Colonic mucosa (tissue), 4 donors: ENCODE data around the gene STARD3. TPM values are rescaled to one million over a fixed set of nuclear protein-coding genes. Genes with fewer than 3 reads are reported as not detected.
A peak's percentile ranks its signal among the peaks of the same experiment; 100 is the strongest.

Source experiments
- DNase-seq: peaks from one replicate; pipeline ENCODE4 v3.0.0-alpha.2; 2020
- H3K27ac ChIP-seq: fragments of 200-600 bp; one replicate; pipeline ENCODE4 v1.8.0; 2021
- H3K27me3 ChIP-seq: fragments of 200-600 bp; one replicate; pipeline ENCODE4 v1.8.0; 2021
- H3K36me3 ChIP-seq: fragments of 200-600 bp; one replicate; pipeline ENCODE4 v1.8.0; 2021
- H3K4me1 ChIP-seq: fragments of 200-600 bp; one replicate; pipeline ENCODE4 v1.8.0; 2021; ENCODE audit warnings: mild to moderate bottlenecking
- H3K4me3 ChIP-seq: fragments of 200-600 bp; one replicate; pipeline ENCODE4 v1.8.0; 2021
- H3K9ac ChIP-seq, 2 donors: one replicate each; pipeline ENCODE4 v1.7.0; 2013; ENCODE audit warnings: control low read depth in 2 of 2, low read depth in 2 of 2, low read length in 2 of 2
- H3K9me3 ChIP-seq: fragments of 200-600 bp; one replicate; pipeline ENCODE4 v1.8.0; 2021
- intact Hi-C: fragments of 100-400 bp; cut with DNase I; formaldehyde crosslinking; loops from one replicate; pipeline ENCODE4 v1.14.1; 2022
- total RNA-seq, 2 donors: library from RNA; stranded (reverse); fragmentation: NEBNext Ultra II Directional in 1 of 2; extraction: Animal tissue kit (Norgen Biotek cat#: 25700) in 1 of 2; gene quantifications; one replicate each; pipeline ENCODE4 v1.2.1, GENCODE V29; 2021
- TF ChIP-seq, protein P1 (sequence below): fragments of 200-600 bp; IDR thresholded peaks from one replicate; pipeline ENCODE4 v1.8.0; 2022; ENCODE audit warnings: antibody characterized with exemption, mild to moderate bottlenecking
- donor health status: healthy.
- donor health status: DM: no; HTN: no; CAD: no.
- donor health status: DM: no; HTN: no; CAD: no.

STARD3 gene
- total RNA-seq, 2 donors from 2014 or later, result 30.0 to 41.3 TPM

DNA sequence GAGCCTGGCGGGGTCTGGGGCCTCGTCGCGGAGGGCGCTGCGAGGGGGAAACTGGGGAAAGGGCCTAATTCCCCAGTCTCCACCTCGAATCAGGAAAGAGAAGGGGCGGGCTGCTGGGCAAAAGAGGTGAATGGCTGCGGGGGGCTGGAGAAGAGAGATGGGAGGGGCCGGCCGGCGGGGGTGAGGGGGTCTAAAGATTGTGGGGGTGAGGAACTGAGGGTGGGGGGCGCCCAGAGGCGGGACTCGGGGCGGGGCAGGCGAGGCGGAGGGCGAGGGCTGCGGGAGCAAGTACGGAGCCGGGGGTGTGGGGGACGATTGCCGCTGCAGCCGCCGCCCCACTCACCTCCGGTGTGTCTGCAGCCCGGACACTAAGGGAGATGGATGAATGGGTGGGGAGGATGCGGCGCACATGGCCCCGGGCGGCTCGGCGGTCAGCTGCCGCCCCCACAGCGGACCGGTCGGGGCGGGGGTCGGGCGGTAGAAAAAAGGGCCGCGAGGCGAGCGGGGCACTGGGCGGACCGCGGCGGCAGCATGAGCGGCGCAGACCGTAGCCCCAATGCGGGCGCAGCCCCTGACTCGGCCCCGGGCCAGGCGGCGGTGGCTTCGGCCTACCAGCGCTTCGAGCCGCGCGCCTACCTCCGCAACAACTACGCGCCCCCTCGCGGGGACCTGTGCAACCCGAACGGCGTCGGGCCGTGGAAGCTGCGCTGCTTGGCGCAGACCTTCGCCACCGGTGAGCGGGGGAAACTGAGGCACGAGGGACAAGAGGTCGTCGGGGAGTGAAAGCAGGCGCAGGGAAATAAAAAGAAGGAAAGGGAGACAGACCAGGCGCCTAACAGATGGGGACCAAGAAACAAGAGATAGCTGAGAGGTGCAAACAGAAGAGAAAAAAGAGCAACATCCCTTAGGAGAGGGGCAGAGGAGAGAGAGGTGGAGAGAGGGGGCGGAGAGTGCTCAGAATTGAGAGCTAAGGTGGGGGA lies 31.3 kb downstream of the STARD3 start, which contains the start of gene PNMT:
Gene PNMT (plus strand): TSS at position 509 of the 980 bp plus-strand sequence. CDS start 23 bp downstream, at position 532.
- intact Hi-C loops, result loop anchor here (2.0 to 5.0 kb wide), 2 partner anchors 45 to 121 kb away; no protein-coding TSS in a partner anchor
- TF ChIP-seq, protein P1, sequence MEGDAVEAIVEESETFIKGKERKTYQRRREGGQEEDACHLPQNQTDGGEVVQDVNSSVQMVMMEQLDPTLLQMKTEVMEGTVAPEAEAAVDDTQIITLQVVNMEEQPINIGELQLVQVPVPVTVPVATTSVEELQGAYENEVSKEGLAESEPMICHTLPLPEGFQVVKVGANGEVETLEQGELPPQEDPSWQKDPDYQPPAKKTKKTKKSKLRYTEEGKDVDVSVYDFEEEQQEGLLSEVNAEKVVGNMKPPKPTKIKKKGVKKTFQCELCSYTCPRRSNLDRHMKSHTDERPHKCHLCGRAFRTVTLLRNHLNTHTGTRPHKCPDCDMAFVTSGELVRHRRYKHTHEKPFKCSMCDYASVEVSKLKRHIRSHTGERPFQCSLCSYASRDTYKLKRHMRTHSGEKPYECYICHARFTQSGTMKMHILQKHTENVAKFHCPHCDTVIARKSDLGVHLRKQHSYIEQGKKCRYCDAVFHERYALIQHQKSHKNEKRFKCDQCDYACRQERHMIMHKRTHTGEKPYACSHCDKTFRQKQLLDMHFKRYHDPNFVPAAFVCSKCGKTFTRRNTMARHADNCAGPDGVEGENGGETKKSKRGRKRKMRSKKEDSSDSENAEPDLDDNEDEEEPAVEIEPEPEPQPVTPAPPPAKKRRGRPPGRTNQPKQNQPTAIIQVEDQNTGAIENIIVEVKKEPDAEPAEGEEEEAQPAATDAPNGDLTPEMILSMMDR, result peak; percentile 49
- DNase-seq, result peak; percentile 78
- no peak within 1 kb of the TSS for H3K27ac ChIP-seq
- H3K4me1 ChIP-seq, result peaks cover 17% of the 10 kb centered on the region
- H3K27me3 ChIP-seq, result peaks cover 20% of the 10 kb centered on the region
- peak within 1 kb of the TSS; percentile 29 for H3K4me3 ChIP-seq
- H3K36me3 ChIP-seq, result no peaks in the 10 kb centered on the region
- H3K9me3 ChIP-seq, result no peaks in the 10 kb centered on the region
- H3K9ac ChIP-seq, result peak within 1 kb of the TSS; percentile 19 to 37

DNA sequence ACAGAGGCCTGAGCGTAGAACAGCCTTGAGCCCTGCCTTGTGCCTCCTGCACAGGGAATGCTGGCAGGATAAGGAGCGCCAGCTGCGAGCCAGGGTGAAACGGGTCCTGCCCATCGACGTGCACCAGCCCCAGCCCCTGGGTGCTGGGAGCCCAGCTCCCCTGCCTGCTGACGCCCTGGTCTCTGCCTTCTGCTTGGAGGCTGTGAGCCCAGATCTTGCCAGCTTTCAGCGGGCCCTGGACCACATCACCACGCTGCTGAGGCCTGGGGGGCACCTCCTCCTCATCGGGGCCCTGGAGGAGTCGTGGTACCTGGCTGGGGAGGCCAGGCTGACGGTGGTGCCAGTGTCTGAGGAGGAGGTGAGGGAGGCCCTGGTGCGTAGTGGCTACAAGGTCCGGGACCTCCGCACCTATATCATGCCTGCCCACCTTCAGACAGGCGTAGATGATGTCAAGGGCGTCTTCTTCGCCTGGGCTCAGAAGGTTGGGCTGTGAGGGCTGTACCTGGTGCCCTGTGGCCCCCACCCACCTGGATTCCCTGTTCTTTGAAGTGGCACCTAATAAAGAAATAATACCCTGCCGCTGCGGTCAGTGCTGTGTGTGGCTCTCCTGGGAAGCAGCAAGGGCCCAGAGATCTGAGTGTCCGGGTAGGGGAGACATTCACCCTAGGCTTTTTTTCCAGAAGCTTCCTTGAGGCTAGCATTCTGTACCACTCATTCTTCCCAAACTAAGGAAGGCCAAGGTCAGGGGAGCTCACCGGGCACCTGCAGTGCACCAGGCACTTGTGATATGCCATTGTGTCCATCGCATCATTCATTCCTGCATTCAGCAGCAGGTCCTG lies 33.2 kb downstream of the STARD3 start:
- Histone ChIP-seq H3K9me3 (no peaks in the 10 kb centered on the region), H3K27ac (no peak overlapping the region), H3K4me3 (no peak overlapping the region), H3K4me1 (peaks cover 4% of the 10 kb centered on the region), H3K27me3 (peaks cover 20% of the 10 kb centered on the region), H3K9ac (no peak overlapping the region), H3K36me3 (no peaks in the 10 kb centered on the region)
- intact Hi-C loops, result loop anchor here (2.0 to 5.0 kb wide), 2 partner anchors 47 to 123 kb away; no protein-coding TSS in a partner anchor
- TF ChIP-seq, protein P1, result no peak
- no peak for DNase-seq

DNA sequence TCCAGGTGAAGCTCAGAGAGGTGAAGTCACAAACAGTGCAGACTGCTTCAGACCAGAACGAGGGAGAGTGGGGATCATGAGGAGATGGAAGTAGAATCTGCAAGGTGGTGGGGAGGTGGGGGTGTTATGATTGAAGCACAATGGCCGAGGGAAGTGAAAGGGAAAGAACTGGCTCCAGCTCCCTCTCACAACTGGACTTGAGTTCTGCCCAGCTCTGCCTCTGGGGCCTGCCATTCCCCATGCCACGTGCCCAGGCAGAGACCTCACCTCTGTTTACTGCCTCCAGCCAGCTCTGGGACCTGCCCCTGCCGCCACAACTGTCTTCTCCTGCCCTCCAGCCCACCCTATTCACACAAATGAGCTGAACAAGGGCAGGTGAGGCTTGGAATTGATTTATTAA lies 33.8 kb downstream of the STARD3 start:
- H3K27me3 ChIP-seq, result peaks cover 20% of the 10 kb centered on the region
- H3K4me1 ChIP-seq, result peaks cover 7% of the 10 kb centered on the region
- TF ChIP-seq, protein P1, result no peak
- intact Hi-C loops, result no loop called here
- DNase-seq, result no peak
- no peak overlapping the region for H3K9ac ChIP-seq
- no peaks in the 10 kb centered on the region for H3K36me3 ChIP-seq
- H3K4me3 ChIP-seq, result no peak overlapping the region
- no peak overlapping the region for H3K27ac ChIP-seq
- H3K9me3 ChIP-seq, result no peaks in the 10 kb centered on the region

DNA sequence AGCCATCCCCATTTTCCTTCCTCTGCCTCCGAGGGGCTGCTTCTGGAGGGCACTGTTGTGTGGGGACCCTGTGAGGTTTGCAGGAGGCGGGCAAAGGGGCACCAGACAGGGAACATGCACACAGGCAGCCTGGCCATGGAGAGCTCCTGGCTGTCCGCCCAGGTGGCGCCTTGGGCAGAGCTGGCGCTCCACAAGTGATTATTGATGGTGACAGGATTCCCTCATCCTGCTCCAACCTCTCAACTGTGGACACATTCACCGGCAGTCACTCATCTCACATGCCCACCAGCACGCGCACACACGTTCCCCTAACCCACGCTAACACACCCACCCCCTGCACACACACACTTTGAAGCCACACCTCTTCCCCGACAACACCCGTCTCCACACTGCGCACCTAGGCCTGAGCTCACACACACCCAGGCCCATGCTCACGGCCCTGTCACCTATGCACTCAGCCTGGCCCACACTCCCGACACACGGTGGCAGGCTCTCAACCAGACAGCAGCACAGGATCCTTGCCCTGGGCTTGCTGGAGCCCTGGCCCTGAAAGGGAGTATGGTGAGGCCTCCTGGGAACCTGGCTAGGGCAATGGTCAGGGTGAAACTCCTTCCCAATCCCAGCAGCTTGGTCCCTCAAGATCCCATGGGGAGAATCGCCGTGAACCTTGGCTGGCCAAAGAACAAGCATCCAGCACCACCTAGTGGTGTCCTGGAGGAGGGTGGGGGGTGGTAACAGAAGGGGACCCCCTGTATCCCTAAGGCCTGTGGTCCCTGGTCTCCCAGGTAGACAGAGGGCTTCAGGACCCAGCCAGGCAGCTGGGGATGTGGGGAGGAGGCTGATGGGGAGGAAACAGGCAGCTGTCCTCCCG lies 34.9 kb downstream of the STARD3 start:
- peak overlapping the region in 1 of 2 donors; percentile 64 for H3K9ac ChIP-seq
- peaks cover 16% of the 10 kb centered on the region for H3K27me3 ChIP-seq
- H3K4me1 ChIP-seq, result peaks cover 14% of the 10 kb centered on the region
- H3K27ac ChIP-seq, result no peak overlapping the region
- intact Hi-C loops, result no loop called here
- H3K9me3 ChIP-seq, result no peaks in the 10 kb centered on the region
- TF ChIP-seq, protein P1, result peak; percentile 57
- DNase-seq, result peak; percentile 72
- no peak overlapping the region for H3K4me3 ChIP-seq
- H3K36me3 ChIP-seq, result no peaks in the 10 kb centered on the region
